HCT116 (cell line): Measurements from ENCODE around the gene LAMA1. TPM values are rescaled to one million over a fixed set of nuclear protein-coding genes. Genes with fewer than 3 reads are reported as not detected.

Experiments
- ATAC-seq: fragments of 200-7000 bp; cut with Tn5 transposase; 2 replicates; pipeline ENCODE4 v1.9.1; 2020; ENCODE audit warnings: mild to moderate bottlenecking, moderate library complexity
- BruUV-seq: library from RNA; stranded (reverse); fragments of 400-500 nt; replicated peaks from 2 replicates; lab custom pipeline; 2021; lab: Mats Ljungman, UMichigan
- CTCF ChIA-PET: fragments of 300-600 bp; sonication (Branson Sonifier 250); formaldehyde crosslinking; loops from one replicate; lab custom pipeline; 2021; ENCODE audit warnings: antibody characterized with exemption; lab: Charles Lee
- POLR2A ChIA-PET: fragments of 300-600, 350-600 bp; sonication (Branson Sonifier 250); formaldehyde crosslinking; loops from one replicate; lab custom pipeline; 2021; ENCODE audit warnings: antibody characterized with exemption; lab: Charles Lee
- RAD21 ChIA-PET, 2 experiments: fragments of 300-600 bp; sonication (Branson Sonifier 250); formaldehyde crosslinking; loops; one replicate each; lab custom pipeline; 2023; ENCODE audit warnings: low total read pairs in 2 of 2; ENCODE audit not compliant: uncharacterized antibody in 2 of 2, unreplicated experiment in 2 of 2, low non-redundant PET in 1 of 2; lab: Charles Lee
- DNase-seq: peaks from one replicate; pipeline ENCODE4 v3.0.0-alpha.2; 2010; ENCODE audit warnings: low read depth, low spot score
- H2AFZ ChIP-seq: fragments of 200-600 bp; shearing (Covaris generic), sonication (generic); 2 replicates; pipeline ENCODE4 v1.6.1; 2017; ENCODE audit warnings: low read depth, mixed run types, mixed read lengths, antibody characterized with exemption, low read length; ENCODE audit not compliant: poor library complexity, severe bottlenecking
- H3K27ac ChIP-seq: 2 replicates; pipeline ENCODE4 v1.5.1; 2012; ENCODE audit warnings: low read depth, low read length
- H3K27me3 ChIP-seq: fragments of 200-600 bp; sonication (generic); 2 replicates; pipeline ENCODE4 v1.6.1; 2016; ENCODE audit warnings: mixed run types, low read length, mixed read lengths; ENCODE audit not compliant: insufficient read depth
- H3K36me3 ChIP-seq, 2 experiments: fragments of 200-500 bp in 1 of 2; fragments of 200-600 bp in 1 of 2; sonication (Bioruptor generic) in 1 of 2; sonication (generic) in 1 of 2; 2 replicates each; pipeline versions ENCODE4 v1.5.1 to v1.6.1; 2014 to 2016; ENCODE audit warnings: low read length in 2 of 2, inconsistent platforms in 1 of 2, mixed read lengths in 1 of 2, mixed run types in 1 of 2; ENCODE audit not compliant: insufficient read depth in 2 of 2, control insufficient read depth in 1 of 2
- H3K4me1 ChIP-seq, 2 experiments: fragments of 200-600 bp in 1 of 2; sonication (generic) in 1 of 2; 2 replicates each; pipeline versions ENCODE4 v1.5.1 to v1.6.1; 2012 to 2017; ENCODE audit warnings: low read length in 2 of 2, inconsistent platforms in 1 of 2, mild to moderate bottlenecking in 1 of 2, mixed read lengths in 1 of 2, mixed run types in 1 of 2, moderate library complexity in 1 of 2; ENCODE audit not compliant: insufficient read depth in 2 of 2, control insufficient read depth in 1 of 2
- H3K4me2 ChIP-seq: fragments of 200-600 bp; sonication (generic); 2 replicates; pipeline ENCODE4 v1.6.1; 2017; ENCODE audit warnings: mixed run types, low read length, mixed read lengths
- H3K4me3 ChIP-seq, 2 experiments: fragments of 200-600 bp in 1 of 2; sonication (generic) in 1 of 2; replicated peaks in 1 of 2; 2 replicates each; pipeline ENCODE4 v1.5.1; 2011 to 2016; ENCODE audit warnings: low read length in 2 of 2, control low read depth in 1 of 2, low read depth in 1 of 2, mild to moderate bottlenecking in 1 of 2, mixed read lengths in 1 of 2, mixed run types in 1 of 2
- H3K79me2 ChIP-seq: fragments of 200-600 bp; sonication (generic); 2 replicates; pipeline ENCODE4 v1.6.1; 2017; ENCODE audit warnings: mild to moderate bottlenecking, mixed run types, low read length, moderate library complexity, mixed read lengths; ENCODE audit not compliant: insufficient read depth
- H3K9ac ChIP-seq: fragments of 200-600 bp; sonication (generic); 2 replicates; pipeline ENCODE4 v1.6.1; 2016; ENCODE audit warnings: low read length, mixed read lengths
- H3K9me2 ChIP-seq: fragments of 200-600 bp; sonication (generic), shearing (Covaris generic); 2 replicates; pipeline ENCODE4 v1.6.1; 2017; ENCODE audit warnings: mixed run types, mild to moderate bottlenecking, moderate library complexity; ENCODE audit not compliant: insufficient read depth
- H3K9me3 ChIP-seq, 2 experiments: fragments of 200-500 bp in 1 of 2; fragments of 200-600 bp in 1 of 2; sonication (Bioruptor generic) in 1 of 2; sonication (generic) in 1 of 2; 2 replicates each; pipeline ENCODE4 v1.6.1; 2014 to 2017; ENCODE audit warnings: low read length in 2 of 2, mixed read lengths in 2 of 2, inconsistent platforms in 1 of 2, low read depth in 1 of 2, mild to moderate bottlenecking in 1 of 2, mixed run types in 1 of 2, moderate library complexity in 1 of 2; ENCODE audit not compliant: control insufficient read depth in 1 of 2, insufficient read depth in 1 of 2
- H4K20me1 ChIP-seq: fragments of 200-600 bp; sonication (generic), shearing (Covaris generic); 2 replicates; pipeline ENCODE4 v1.6.1; 2017; ENCODE audit warnings: mixed run types, mild to moderate bottlenecking, moderate library complexity; ENCODE audit not compliant: insufficient read depth
- CEBPB ChIP-seq: IDR thresholded peaks from 2 replicates; pipeline ENCODE4 v1.6.1; 2012; ENCODE audit warnings: low read depth
- ELF1 ChIP-seq: IDR thresholded peaks from 2 replicates; pipeline ENCODE4 v1.6.1; 2012; ENCODE audit warnings: low read depth, borderline replicate concordance
- EZH2 ChIP-seq: fragments of 200-600 bp; sonication (generic); IDR thresholded peaks from 2 replicates; pipeline ENCODE4 v1.6.1; 2017; ENCODE audit warnings: antibody characterized with exemption, mixed run types
- EZH2phosphoT487 ChIP-seq: fragments of 200-600 bp; IDR thresholded peaks from 2 replicates; pipeline ENCODE4 v1.6.1; 2018; ENCODE audit warnings: antibody characterized with exemption, borderline replicate concordance
- FOSL1 ChIP-seq: IDR thresholded peaks from 2 replicates; pipeline ENCODE4 v1.6.1; 2012; ENCODE audit warnings: low read depth
- POLR2A ChIP-seq: IDR thresholded peaks from 2 replicates; pipeline ENCODE4 v1.7.0; 2011; ENCODE audit warnings: borderline replicate concordance; ENCODE audit not compliant: insufficient read depth, insufficient read length; ENCODE audit errors: extremely low read depth
- POLR2AphosphoS5 ChIP-seq: IDR thresholded peaks from 2 replicates; pipeline ENCODE4 v1.6.1; 2011; ENCODE audit warnings: mild to moderate bottlenecking, low read depth, low read length, moderate library complexity
- RAD21 ChIP-seq: IDR thresholded peaks from 2 replicates; pipeline ENCODE4 v1.6.1; 2012; ENCODE audit warnings: low read depth, mild to moderate bottlenecking
- SIN3A ChIP-seq: IDR thresholded peaks from 2 replicates; pipeline ENCODE4 v1.6.1; 2012; ENCODE audit warnings: low read depth
- SP1 ChIP-seq: IDR thresholded peaks from 2 replicates; pipeline ENCODE4 v1.6.1; 2012; ENCODE audit warnings: low read depth
- SRF ChIP-seq: IDR thresholded peaks from 2 replicates; pipeline ENCODE4 v1.6.1; 2012; ENCODE audit warnings: low read depth
- TCF7L2 ChIP-seq: IDR thresholded peaks from 2 replicates; pipeline ENCODE4 v1.7.0; 2011; ENCODE audit warnings: borderline replicate concordance, inconsistent platforms; ENCODE audit not compliant: insufficient read depth, insufficient read length; ENCODE audit errors: extremely low read depth
- YY1 ChIP-seq: IDR thresholded peaks from 2 replicates; pipeline ENCODE4 v1.6.1; 2011; ENCODE audit warnings: low read length, low read depth, moderate library complexity, mild to moderate bottlenecking; ENCODE audit not compliant: insufficient replicate concordance; ENCODE audit errors: extremely low read depth
- ZFX ChIP-seq: fragments of 450-650 bp; IDR thresholded peaks from 2 replicates; pipeline ENCODE4 v1.6.1; 2017
- ZNF274 ChIP-seq: fragments of 200-500 bp; sonication (Bioruptor generic); IDR thresholded peaks from 2 replicates; pipeline ENCODE4 v1.6.1; 2014; ENCODE audit warnings: mild to moderate bottlenecking, low read depth, low read length, inconsistent platforms
- intact Hi-C: fragments of 100-400 bp; cut with micrococcal nuclease; formaldehyde crosslinking; loops from 2 replicates; pipeline ENCODE4 v1.10.0; 2022
- total RNA-seq: library from RNA; stranded (reverse); gene quantifications from one replicate; pipeline ENCODE4 v1.2.1, GENCODE V29; 2021; ENCODE audit not compliant: unreplicated experiment
- TF ChIP-seq, protein P1 (sequence below), 3 experiments: fragments of 200-600 bp in 1 of 3; sonication (generic) in 1 of 3; IDR thresholded peaks in 2 of 3; conservative IDR thresholded peaks in 1 of 3; 2 replicates each; pipeline ENCODE4 v1.5.1; 2012 to 2017; ENCODE audit warnings: low read depth in 2 of 3, low read length in 2 of 3, antibody characterized with exemption in 1 of 3, borderline replicate concordance in 1 of 3, control low read depth in 1 of 3, mild to moderate bottlenecking in 1 of 3, mixed read lengths in 1 of 3, mixed run types in 1 of 3, moderate library complexity in 1 of 3; ENCODE audit not compliant: insufficient read depth in 1 of 3

The LAMA1 gene
- total RNA-seq, 1 experiment from 2014 or later = 0.05 TPM

DNA sequence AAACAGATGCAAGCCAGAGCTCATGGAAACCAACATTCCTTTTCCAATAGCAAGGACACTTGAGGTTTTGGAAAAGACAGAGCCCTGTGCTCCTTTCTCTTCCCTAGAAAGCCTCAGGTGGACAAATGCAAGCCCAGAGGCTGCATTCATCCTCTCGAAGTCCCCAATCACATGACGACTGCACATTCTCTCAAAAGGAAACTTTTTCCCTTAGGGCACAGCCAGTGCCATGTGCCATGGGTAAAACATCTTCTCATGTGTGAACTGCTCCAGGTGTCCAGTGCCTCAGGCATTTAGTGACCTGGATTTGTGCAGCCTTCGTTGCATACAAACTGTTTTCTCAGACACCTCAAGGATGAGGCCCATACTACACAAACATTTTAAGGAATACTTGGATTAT, 140.7 kb downstream of the LAMA1 start:
- CTCF ChIA-PET = no interaction called here

More for the DNA sequence above, 140.7 kb downstream of the LAMA1 start:
- peaks cover 0 to 11% of the 10 kb centered on the region in 2 experiments; a peak in 2 of 4 replicates for H3K9me3 ChIP-seq
- no peaks in the 10 kb centered on the region for H3K9me2 ChIP-seq
- H4K20me1 ChIP-seq = no peaks in the 10 kb centered on the region
- H3K4me3 ChIP-seq = no peak overlapping the region
- H2AFZ ChIP-seq = no peak overlapping the region
- RAD21 ChIA-PET = no interaction called here
- no peaks in the 10 kb centered on the region for H3K27me3 ChIP-seq
- no peak for TF ChIP-seq ZNF274
- no peak for TF ChIP-seq ELF1
- no peak for TF ChIP-seq SIN3A
- no peak for TF ChIP-seq ZFX
- TF ChIP-seq, protein P1, sequence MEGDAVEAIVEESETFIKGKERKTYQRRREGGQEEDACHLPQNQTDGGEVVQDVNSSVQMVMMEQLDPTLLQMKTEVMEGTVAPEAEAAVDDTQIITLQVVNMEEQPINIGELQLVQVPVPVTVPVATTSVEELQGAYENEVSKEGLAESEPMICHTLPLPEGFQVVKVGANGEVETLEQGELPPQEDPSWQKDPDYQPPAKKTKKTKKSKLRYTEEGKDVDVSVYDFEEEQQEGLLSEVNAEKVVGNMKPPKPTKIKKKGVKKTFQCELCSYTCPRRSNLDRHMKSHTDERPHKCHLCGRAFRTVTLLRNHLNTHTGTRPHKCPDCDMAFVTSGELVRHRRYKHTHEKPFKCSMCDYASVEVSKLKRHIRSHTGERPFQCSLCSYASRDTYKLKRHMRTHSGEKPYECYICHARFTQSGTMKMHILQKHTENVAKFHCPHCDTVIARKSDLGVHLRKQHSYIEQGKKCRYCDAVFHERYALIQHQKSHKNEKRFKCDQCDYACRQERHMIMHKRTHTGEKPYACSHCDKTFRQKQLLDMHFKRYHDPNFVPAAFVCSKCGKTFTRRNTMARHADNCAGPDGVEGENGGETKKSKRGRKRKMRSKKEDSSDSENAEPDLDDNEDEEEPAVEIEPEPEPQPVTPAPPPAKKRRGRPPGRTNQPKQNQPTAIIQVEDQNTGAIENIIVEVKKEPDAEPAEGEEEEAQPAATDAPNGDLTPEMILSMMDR (IDR thresholded peaks at IDR 0.05 in 2 of 3, conservative IDR thresholded peaks at IDR 0.05 in 1 of 3; ENCODE audit: borderline replicate concordance in 1 of 3, insufficient read depth in 1 of 3, low read depth in 2 of 3, low read length in 2 of 3) = no peak
- no peak for TF ChIP-seq EZH2phosphoT487
- TF ChIP-seq YY1 = no peak
- no peak for TF ChIP-seq SP1
- TF ChIP-seq SRF = no peak
- no peak for TF ChIP-seq POLR2AphosphoS5
- TF ChIP-seq TCF7L2 = no peak
- TF ChIP-seq RAD21 = no peak
- no peak for TF ChIP-seq CEBPB
- TF ChIP-seq FOSL1 = no peak
- no peak for TF ChIP-seq EZH2
- TF ChIP-seq POLR2A = no peak
- BruUV-seq = no TSS peak
- no peak overlapping the region for H3K9ac ChIP-seq
- DNase-seq = no peak
- POLR2A ChIA-PET = interaction anchor here (0.7 kb wide), 1 partner anchor 13 kb away, joined by 3 read pairs; no protein-coding TSS in a partner anchor
- no peak overlapping the region for H3K27ac ChIP-seq
- intact Hi-C loops = no loop called here
- ATAC-seq = no peak
- no peaks in the 10 kb centered on the region for H3K79me2 ChIP-seq
- H3K36me3 ChIP-seq = no peaks in the 10 kb centered on the region
- no peak overlapping the region for H3K4me2 ChIP-seq
- no peaks in the 10 kb centered on the region for H3K4me1 ChIP-seq
